Panc1 (cell line): ENCODE data around the gene UBE2E1. TPM values are rescaled to one million over a fixed set of nuclear protein-coding genes. Genes with fewer than 3 reads are reported as not detected.
"Not testable (repeated sequence)": the region's sequence is repeated elsewhere in the genome, so short reads cannot be mapped to it uniquely, and the experiment has no call there.

Experiments used
- ATAC-seq: fragments of 200-7000 bp; cut with Tn5 transposase; 2 replicates; pipeline ENCODE4 v1.9.1; 2020; ENCODE audit warnings: mild to moderate bottlenecking, moderate library complexity
- BruUV-seq: library from RNA; stranded (reverse); fragments of 400-500 nt; replicated peaks from 2 replicates; lab custom pipeline; 2021; lab: Mats Ljungman, UMichigan
- CTCF ChIA-PET: fragments of 300-600 bp; sonication (Branson Sonifier 250); formaldehyde crosslinking; loops from one replicate; lab custom pipeline; 2022; ENCODE audit warnings: antibody characterized with exemption; lab: Charles Lee
- POLR2A ChIA-PET: fragments of 300-600 bp; sonication (Branson Sonifier 250); formaldehyde crosslinking; loops from one replicate; lab custom pipeline; 2022; ENCODE audit warnings: antibody characterized with exemption; lab: Charles Lee
- DNase-seq: peaks from one replicate; pipeline ENCODE4 v3.0.0-alpha.2; 2010; ENCODE audit warnings: low read depth, low spot score
- H3K27ac ChIP-seq: 2 replicates; pipeline ENCODE4 v1.5.1; 2011; ENCODE audit warnings: mild to moderate bottlenecking, low read length, inconsistent platforms
- H3K27me3 ChIP-seq: fragments of 200-500 bp; sonication (Bioruptor generic); 2 replicates; pipeline ENCODE4 v1.6.0; 2014; ENCODE audit warnings: low read length, inconsistent platforms; ENCODE audit not compliant: control insufficient read depth, insufficient read depth
- H3K36me3 ChIP-seq: fragments of 200-500 bp; sonication (Bioruptor generic); 2 replicates; pipeline ENCODE4 v1.5.1; 2014; ENCODE audit warnings: inconsistent platforms, mild to moderate bottlenecking, low read length, moderate library complexity; ENCODE audit not compliant: control insufficient read depth, insufficient read depth
- H3K4me1 ChIP-seq: 2 replicates; pipeline ENCODE4 v1.5.1; 2011; ENCODE audit warnings: inconsistent platforms, mild to moderate bottlenecking, low read length, moderate library complexity; ENCODE audit not compliant: control insufficient read depth, insufficient read depth
- H3K4me3 ChIP-seq, 2 experiments: 2 replicates each; pipeline ENCODE4 v1.5.1; 2011 to 2012; ENCODE audit warnings: low read depth in 2 of 2, low read length in 2 of 2, mild to moderate bottlenecking in 2 of 2, inconsistent platforms in 1 of 2, moderate library complexity in 1 of 2
- H3K9me3 ChIP-seq: fragments of 200-500 bp; sonication (Bioruptor generic); 2 replicates; pipeline ENCODE4 v1.5.1; 2014; ENCODE audit warnings: low read depth, mild to moderate bottlenecking, inconsistent platforms, low read length, moderate library complexity; ENCODE audit not compliant: control insufficient read depth, insufficient read depth
- CTCF ChIP-seq: fragments of 450-650 bp; IDR thresholded peaks from 2 replicates; pipeline ENCODE4 v1.5.1; 2017; ENCODE audit warnings: mild to moderate bottlenecking
- POLR2AphosphoS5 ChIP-seq: IDR thresholded peaks from 2 replicates; pipeline ENCODE4 v1.6.1; 2012; ENCODE audit warnings: mild to moderate bottlenecking, low read depth, low read length, moderate library complexity
- SIN3A ChIP-seq: IDR thresholded peaks from 2 replicates; pipeline ENCODE4 v1.6.1; 2012; ENCODE audit warnings: low read depth, mild to moderate bottlenecking, low read length, moderate library complexity, borderline replicate concordance; ENCODE audit not compliant: insufficient read depth
- TCF7L2 ChIP-seq: IDR thresholded peaks from 2 replicates; pipeline ENCODE4 v1.6.1; 2011; ENCODE audit warnings: mild to moderate bottlenecking, low read depth, low read length, inconsistent platforms
- in situ Hi-C: cut with HindIII; loops from 2 replicates; pipeline ENCODE4 v1.10.0; 2016; ENCODE audit warnings: low sequenced_read_pairs, low pct_unique_long_range_greater_than_20kb
- intact Hi-C: fragments of 100-400 bp; cut with micrococcal nuclease; formaldehyde crosslinking; loops from one replicate; pipeline ENCODE4 v1.10.0; 2022; ENCODE audit not compliant: unreplicated experiment
- total RNA-seq: library from RNA; stranded (reverse); gene quantifications from one replicate; pipeline ENCODE4 v1.2.1, GENCODE V29; 2021; ENCODE audit not compliant: unreplicated experiment
- TF ChIP-seq, protein P1 (sequence below), 2 experiments: IDR thresholded peaks; 2 replicates each; pipeline ENCODE4 v1.6.1; 2011 to 2012; ENCODE audit warnings: low read depth in 2 of 2, control low read depth in 1 of 2, low read length in 1 of 2, mild to moderate bottlenecking in 1 of 2, moderate library complexity in 1 of 2; ENCODE audit not compliant: insufficient read depth in 1 of 2

UBE2E1 gene
- total RNA-seq, 1 experiment from 2014 or later: 127 TPM

DNA sequence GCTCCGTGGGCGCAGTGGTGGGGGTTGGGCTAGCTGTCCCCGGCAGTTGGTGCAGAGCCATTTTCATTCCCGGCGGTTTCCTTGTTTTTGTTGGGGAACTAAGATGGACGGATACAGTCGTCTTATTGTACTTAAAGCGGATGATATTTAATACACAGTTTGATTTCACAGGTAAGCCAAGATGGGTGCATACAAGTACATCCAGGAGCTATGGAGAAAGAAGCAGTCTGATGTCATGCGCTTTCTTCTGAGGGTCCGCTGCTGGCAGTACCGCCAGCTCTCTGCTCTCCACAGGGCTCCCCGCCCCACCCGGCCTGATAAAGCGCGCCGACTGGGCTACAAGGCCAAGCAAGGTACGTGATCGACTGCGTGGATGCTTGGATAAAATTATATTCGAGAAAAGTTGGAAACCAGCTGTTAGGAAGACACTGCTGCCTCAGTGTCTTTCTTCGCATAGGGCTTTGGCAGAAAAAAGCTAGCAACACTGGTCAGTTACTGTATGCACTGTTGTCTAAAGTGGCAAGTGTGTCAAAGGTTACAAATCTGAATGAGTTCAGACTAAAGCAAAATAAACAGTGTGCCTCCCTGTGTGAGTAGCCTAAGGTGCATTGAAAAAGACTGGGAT is 112.0 kb downstream of the UBE2E1 start:
- Histone ChIP-seq H3K4me1 (peaks cover 24% of the 10 kb centered on the region), H3K4me3 (peak overlapping the region; percentile 92 to 95), H3K36me3 (peaks cover 24% of the 10 kb centered on the region), H3K27ac (peak overlapping the region; percentile 89)
- ATAC-seq, intact Hi-C loops, H3K9me3 ChIP-seq, H3K27me3 ChIP-seq, DNase-seq, in situ Hi-C loops, CTCF ChIA-PET, POLR2A ChIA-PET, BruUV-seq: not testable (repeated sequence)

GRCh38 chr3:23918331-23918730 is 112.6 kb downstream of the UBE2E1 start:
- ATAC-seq, H3K9me3 ChIP-seq, CTCF ChIA-PET, H3K27me3 ChIP-seq, in situ Hi-C loops, DNase-seq, intact Hi-C loops, BruUV-seq: not testable (repeated sequence)
- Histone ChIP-seq H3K4me3 (peak overlapping the region; percentile 92 to 95), H3K36me3 (peaks cover 24% of the 10 kb centered on the region), H3K27ac (peak overlapping the region; percentile 89), H3K4me1 (peaks cover 24% of the 10 kb centered on the region)
- POLR2A ChIA-PET: interaction anchor here (1.0 kb wide), 1 partner anchor 42 kb away, joined by 3 read pairs; no protein-coding TSS in a partner anchor

GRCh38 chr3:23919628-23920027 is 113.9 kb downstream of the UBE2E1 start:
- peaks cover 16% of the 10 kb centered on the region for H3K4me1 ChIP-seq
- no peak overlapping the region for H3K27ac ChIP-seq
- no peaks in the 10 kb centered on the region for H3K9me3 ChIP-seq
- ChIA-PET CTCF (no interaction called here), POLR2A (interaction anchor here (0.7 kb wide), 2 partner anchors 11 to 40 kb away, joined by 3 read pairs; no protein-coding TSS in a partner anchor)
- in situ Hi-C loops: no loop called here
- intact Hi-C loops: no loop called here
- ATAC-seq (no peak), DNase-seq (no peak)
- peaks cover 24% of the 10 kb centered on the region for H3K36me3 ChIP-seq
- no TSS peak for BruUV-seq
- TF ChIP-seq CTCF (no peak), POLR2AphosphoS5 (no peak), TCF7L2 (no peak), SIN3A (no peak)
- TF ChIP-seq, protein P1, sequence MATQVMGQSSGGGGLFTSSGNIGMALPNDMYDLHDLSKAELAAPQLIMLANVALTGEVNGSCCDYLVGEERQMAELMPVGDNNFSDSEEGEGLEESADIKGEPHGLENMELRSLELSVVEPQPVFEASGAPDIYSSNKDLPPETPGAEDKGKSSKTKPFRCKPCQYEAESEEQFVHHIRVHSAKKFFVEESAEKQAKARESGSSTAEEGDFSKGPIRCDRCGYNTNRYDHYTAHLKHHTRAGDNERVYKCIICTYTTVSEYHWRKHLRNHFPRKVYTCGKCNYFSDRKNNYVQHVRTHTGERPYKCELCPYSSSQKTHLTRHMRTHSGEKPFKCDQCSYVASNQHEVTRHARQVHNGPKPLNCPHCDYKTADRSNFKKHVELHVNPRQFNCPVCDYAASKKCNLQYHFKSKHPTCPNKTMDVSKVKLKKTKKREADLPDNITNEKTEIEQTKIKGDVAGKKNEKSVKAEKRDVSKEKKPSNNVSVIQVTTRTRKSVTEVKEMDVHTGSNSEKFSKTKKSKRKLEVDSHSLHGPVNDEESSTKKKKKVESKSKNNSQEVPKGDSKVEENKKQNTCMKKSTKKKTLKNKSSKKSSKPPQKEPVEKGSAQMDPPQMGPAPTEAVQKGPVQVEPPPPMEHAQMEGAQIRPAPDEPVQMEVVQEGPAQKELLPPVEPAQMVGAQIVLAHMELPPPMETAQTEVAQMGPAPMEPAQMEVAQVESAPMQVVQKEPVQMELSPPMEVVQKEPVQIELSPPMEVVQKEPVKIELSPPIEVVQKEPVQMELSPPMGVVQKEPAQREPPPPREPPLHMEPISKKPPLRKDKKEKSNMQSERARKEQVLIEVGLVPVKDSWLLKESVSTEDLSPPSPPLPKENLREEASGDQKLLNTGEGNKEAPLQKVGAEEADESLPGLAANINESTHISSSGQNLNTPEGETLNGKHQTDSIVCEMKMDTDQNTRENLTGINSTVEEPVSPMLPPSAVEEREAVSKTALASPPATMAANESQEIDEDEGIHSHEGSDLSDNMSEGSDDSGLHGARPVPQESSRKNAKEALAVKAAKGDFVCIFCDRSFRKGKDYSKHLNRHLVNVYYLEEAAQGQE (IDR thresholded peaks at IDR 0.05; ENCODE audit: insufficient read depth in 1 of 2, low read depth in 2 of 2, low read length in 1 of 2): no peak
- no peak overlapping the region; a peak in 1 of 4 replicates for H3K4me3 ChIP-seq
- no peaks in the 10 kb centered on the region for H3K27me3 ChIP-seq
